Activated CD4-positive, alpha-beta memory T cell treated with anti-CD3 and anti-CD28 coated beads for 36 hours (primary cell): Measurements from ENCODE around the gene ZNF555. TPM values are rescaled to one million over a fixed set of nuclear protein-coding genes. Genes with fewer than 3 reads are reported as not detected.

Source experiments
- CTCF ChIA-PET: fragments of 350-600 bp; sonication (Branson Sonifier 250); formaldehyde crosslinking; loops from one replicate; lab custom pipeline; 2021; ENCODE audit warnings: antibody characterized with exemption, inconsistent platforms; lab: Charles Lee
- POLR2A ChIA-PET: fragments of 350-600 bp; sonication (Branson Sonifier 250); formaldehyde crosslinking; loops from one replicate; lab custom pipeline; 2021; ENCODE audit warnings: antibody characterized with exemption; lab: Charles Lee
- DNase-seq: peaks from one replicate; pipeline ENCODE4 v3.0.0-alpha.2; 2020
- H3K27ac Mint-ChIP-seq: one replicate; pipeline ENCODE4 v1.8.0; 2021; ENCODE audit warnings: mixed read lengths
- H3K27me3 Mint-ChIP-seq: one replicate; pipeline ENCODE4 v1.8.0; 2021; ENCODE audit warnings: mixed read lengths
- H3K36me3 Mint-ChIP-seq: one replicate; pipeline ENCODE4 v1.8.0; 2021; ENCODE audit warnings: mixed read lengths
- H3K4me1 Mint-ChIP-seq: one replicate; pipeline ENCODE4 v1.8.0; 2021; ENCODE audit warnings: low read depth, mixed read lengths
- H3K4me3 Mint-ChIP-seq: one replicate; pipeline ENCODE4 v1.8.0; 2021; ENCODE audit warnings: mild to moderate bottlenecking, mixed read lengths
- H3K9me3 Mint-ChIP-seq: one replicate; pipeline ENCODE4 v1.8.0; 2021; ENCODE audit warnings: mixed read lengths
- intact Hi-C: fragments of 100-400 bp; cut with micrococcal nuclease; formaldehyde crosslinking; loops from one replicate; pipeline ENCODE4 v1.15.1; 2023
- total RNA-seq, 2 experiments: library from RNA; stranded (reverse); gene quantifications; one replicate each; pipeline ENCODE4 v1.2.3, GENCODE V29; 2021

ZNF555 gene
- total RNA-seq, 2 experiments from 2014 or later: 3.6 to 3.8 TPM

- H3K27me3 Mint-ChIP-seq: no peaks in the 10 kb centered on the region
- CTCF ChIA-PET: interaction anchor here (0.6 kb wide), 1 partner anchor 82 kb away, joined by 3 read pairs; no protein-coding TSS in a partner anchor
- intact Hi-C loops: no loop called here
- DNase-seq: no peak
- H3K4me1 Mint-ChIP-seq: no peaks in the 10 kb centered on the region
- H3K4me3 Mint-ChIP-seq: no peak overlapping the region
- POLR2A ChIA-PET: no interaction called here
- no peaks in the 10 kb centered on the region for H3K9me3 Mint-ChIP-seq
- peaks cover 34% of the 10 kb centered on the region for H3K36me3 Mint-ChIP-seq
- H3K27ac Mint-ChIP-seq: no peak overlapping the region
Observed at GRCh38 chr19:2800506-2800905, 40.8 kb upstream of the ZNF555 start.

GRCh38 chr19:2802826-2803225, 38.4 kb upstream of the ZNF555 start:
- Mint-ChIP-seq H3K36me3 (peaks cover 21% of the 10 kb centered on the region), H3K27ac (no peak overlapping the region), H3K4me3 (no peak overlapping the region), H3K9me3 (no peaks in the 10 kb centered on the region), H3K27me3 (no peaks in the 10 kb centered on the region), H3K4me1 (no peaks in the 10 kb centered on the region)
- DNase-seq: no peak
- ChIA-PET POLR2A (no interaction called here), CTCF (no interaction called here)
- intact Hi-C loops: no loop called here

DNA sequence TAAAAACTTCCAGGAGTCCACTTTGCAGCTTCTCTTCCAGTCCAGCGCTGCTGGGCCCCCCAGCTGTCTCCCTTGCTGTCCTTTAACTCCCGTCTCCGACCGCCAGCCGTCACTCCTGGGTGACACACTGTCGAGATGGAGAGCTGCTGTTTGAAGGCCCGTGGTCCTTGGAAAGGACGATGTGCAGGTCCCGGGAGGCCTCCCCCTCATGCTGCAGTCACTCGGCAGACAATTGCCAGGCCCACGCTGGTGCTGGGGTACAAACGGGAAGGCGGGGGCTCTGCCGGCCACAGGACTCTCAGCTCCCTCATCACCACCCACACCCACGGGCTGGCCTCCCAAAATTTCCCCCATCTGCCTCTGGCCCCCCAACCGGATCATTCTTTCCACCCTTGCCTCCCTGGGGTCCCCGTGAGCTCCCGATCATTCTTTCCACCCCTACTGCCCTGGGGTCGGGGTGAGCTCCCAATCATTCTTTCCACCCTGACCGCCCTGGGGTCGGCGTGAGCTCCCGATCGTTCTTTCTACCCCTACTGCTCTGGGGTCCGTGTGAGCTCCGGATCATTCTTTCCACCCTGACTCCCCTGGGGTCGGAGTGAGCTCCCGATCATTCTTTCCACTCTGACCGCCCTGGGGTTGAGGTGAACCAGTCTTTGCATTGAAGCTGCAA, 37.7 kb upstream of the ZNF555 start:
- CTCF ChIA-PET: interaction anchor here (0.7 kb wide), 1 partner anchor 16 kb away, joined by 3 read pairs; no protein-coding TSS in a partner anchor

DNA sequence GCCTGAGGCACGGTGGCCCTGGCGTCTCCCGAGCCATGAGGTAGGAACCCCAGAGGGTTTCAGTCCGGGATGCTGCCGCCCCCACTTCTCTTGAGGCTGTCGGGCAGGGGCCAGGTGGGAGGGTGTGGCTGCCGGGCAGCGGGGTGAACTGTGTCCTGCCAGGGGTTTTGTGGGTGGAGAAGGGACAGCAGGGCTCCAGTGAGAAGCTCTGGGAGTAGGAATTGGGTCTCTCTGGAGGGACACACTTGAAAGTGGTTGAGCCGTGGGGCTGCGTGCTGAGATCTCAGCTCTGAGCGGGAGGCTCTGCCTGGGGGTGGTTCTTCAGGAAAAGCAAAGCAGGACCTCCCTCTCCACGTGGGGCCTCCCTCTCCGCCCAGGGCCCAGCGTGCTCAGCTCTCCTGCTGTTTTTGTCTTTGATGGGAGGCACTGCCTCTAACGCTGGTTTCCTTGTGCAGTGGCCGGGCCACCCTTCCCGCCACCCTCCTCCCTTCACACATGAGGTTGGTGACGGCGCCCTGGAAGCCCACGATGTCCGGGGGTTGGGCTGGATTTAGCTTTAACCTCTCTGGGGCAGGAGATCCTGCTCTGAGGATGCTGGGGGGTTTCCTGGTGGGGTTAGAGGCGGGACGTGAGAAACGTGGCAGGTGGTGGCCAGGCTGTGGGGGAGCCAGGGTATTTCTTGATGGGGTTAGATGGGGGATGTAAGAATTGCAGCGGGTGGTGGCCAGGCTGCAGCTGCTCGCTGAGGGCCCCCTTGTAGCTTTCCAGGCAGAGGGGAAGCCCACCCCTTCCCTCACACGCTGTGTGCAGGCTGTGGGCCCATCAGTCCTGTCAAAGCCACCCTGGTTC, 36.9 kb upstream of the ZNF555 start:
- Mint-ChIP-seq H3K36me3 (peaks cover 30% of the 10 kb centered on the region), H3K9me3 (no peaks in the 10 kb centered on the region), H3K27ac (no peak overlapping the region), H3K4me3 (no peak overlapping the region), H3K4me1 (no peaks in the 10 kb centered on the region), H3K27me3 (no peaks in the 10 kb centered on the region)
- ChIA-PET POLR2A (no interaction called here), CTCF (interaction anchor here (0.7 kb wide), 1 partner anchor 15 kb away, joined by 3 read pairs; no protein-coding TSS in a partner anchor)
- intact Hi-C loops: no loop called here
- no peak for DNase-seq

More for the DNA sequence above, 37.7 kb upstream of the ZNF555 start:
- Mint-ChIP-seq H3K27me3 (no peaks in the 10 kb centered on the region), H3K4me1 (no peaks in the 10 kb centered on the region), H3K27ac (no peak overlapping the region), H3K4me3 (no peak overlapping the region), H3K9me3 (no peaks in the 10 kb centered on the region), H3K36me3 (peaks cover 22% of the 10 kb centered on the region)
- POLR2A ChIA-PET: no interaction called here
- DNase-seq: no peak
- intact Hi-C loops: no loop called here

- no peak overlapping the region for H3K4me3 Mint-ChIP-seq
- H3K27ac Mint-ChIP-seq: no peak overlapping the region
- ChIA-PET CTCF (no interaction called here), POLR2A (no interaction called here)
- intact Hi-C loops: no loop called here
- H3K27me3 Mint-ChIP-seq: no peaks in the 10 kb centered on the region
- no peak for DNase-seq
- H3K4me1 Mint-ChIP-seq: no peaks in the 10 kb centered on the region
- peaks cover 31% of the 10 kb centered on the region for H3K36me3 Mint-ChIP-seq
- no peaks in the 10 kb centered on the region for H3K9me3 Mint-ChIP-seq
Observed at GRCh38 chr19:2805261-2805900, 35.9 kb upstream of the ZNF555 start.

DNA sequence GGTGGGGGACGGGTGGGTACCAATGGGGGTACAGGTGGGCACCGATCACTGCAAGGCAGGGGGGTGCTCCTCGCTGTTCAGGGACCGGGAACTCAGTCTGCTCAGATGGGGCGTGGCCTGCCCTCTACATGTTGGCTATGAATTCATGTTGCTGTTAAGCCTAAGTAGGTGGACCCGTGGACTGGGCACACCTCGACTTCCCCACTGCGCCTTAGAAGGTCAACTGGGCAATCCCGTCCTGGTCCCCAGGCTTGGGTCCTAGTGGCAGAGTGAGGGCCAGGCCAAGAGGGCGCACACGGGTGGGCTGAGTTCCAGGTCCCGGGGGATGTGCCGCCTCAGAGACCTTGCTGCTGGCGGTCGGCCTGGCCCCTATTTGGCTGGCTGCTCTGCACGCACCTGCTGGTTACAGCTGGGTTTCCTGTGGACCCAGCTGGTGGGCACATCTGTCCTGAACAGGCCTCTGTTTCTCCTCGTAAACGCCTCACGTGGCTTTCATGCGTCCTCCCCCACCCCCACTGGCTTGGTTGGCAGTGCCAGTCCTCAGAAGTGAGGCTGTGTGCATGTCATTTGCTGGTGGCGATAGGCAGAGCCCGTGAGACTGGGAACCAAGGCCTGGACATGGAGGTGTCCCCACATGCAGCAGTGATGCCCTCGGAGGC, 35.2 kb upstream of the ZNF555 start:
- H3K9me3 Mint-ChIP-seq: no peaks in the 10 kb centered on the region
- H3K4me3 Mint-ChIP-seq: no peak overlapping the region
- no peak for DNase-seq
- intact Hi-C loops: no loop called here
- POLR2A ChIA-PET: no interaction called here
- no peaks in the 10 kb centered on the region for H3K4me1 Mint-ChIP-seq
- H3K27me3 Mint-ChIP-seq: no peaks in the 10 kb centered on the region
- H3K36me3 Mint-ChIP-seq: peaks cover 27% of the 10 kb centered on the region
- CTCF ChIA-PET: no interaction called here
- H3K27ac Mint-ChIP-seq: no peak overlapping the region

DNA sequence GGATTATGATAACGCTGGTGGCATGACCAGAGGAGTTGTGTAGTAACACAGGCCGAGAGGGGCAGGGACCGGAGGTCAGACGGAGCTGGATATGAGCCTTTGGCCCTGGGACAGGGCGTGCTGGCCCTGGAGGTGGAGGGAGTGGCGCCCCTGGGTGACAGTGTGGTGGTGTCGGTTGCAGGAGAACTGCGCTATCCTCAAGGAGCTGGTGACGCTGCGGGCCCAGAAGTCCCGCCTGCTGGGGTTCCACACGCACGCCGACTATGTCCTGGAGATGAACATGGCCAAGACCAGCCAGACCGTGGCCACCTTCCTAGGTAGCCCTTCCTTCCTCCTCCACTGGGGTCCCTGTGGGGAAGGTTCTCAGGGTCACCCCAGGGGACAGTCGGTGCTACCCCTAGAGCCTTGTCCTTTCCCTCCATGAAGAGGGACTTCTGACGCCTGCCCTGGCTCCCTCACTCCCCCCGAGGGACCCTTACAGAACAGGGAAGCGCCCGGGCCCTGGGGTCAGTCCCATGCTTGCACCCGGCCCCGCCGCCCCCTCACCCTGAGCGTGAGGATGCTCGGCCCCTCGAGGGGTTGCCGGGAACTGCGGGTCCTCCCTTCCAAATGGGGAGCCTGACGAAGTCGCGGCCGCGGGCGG, 34.4 kb upstream of the ZNF555 start:
- peaks cover 21% of the 10 kb centered on the region for H3K36me3 Mint-ChIP-seq
- intact Hi-C loops: no loop called here
- no peaks in the 10 kb centered on the region for H3K4me1 Mint-ChIP-seq
- no peaks in the 10 kb centered on the region for H3K27me3 Mint-ChIP-seq
- CTCF ChIA-PET: no interaction called here
- no peak overlapping the region for H3K27ac Mint-ChIP-seq
- no peaks in the 10 kb centered on the region for H3K9me3 Mint-ChIP-seq
- POLR2A ChIA-PET: no interaction called here
- H3K4me3 Mint-ChIP-seq: no peak overlapping the region
- no peak for DNase-seq

DNA sequence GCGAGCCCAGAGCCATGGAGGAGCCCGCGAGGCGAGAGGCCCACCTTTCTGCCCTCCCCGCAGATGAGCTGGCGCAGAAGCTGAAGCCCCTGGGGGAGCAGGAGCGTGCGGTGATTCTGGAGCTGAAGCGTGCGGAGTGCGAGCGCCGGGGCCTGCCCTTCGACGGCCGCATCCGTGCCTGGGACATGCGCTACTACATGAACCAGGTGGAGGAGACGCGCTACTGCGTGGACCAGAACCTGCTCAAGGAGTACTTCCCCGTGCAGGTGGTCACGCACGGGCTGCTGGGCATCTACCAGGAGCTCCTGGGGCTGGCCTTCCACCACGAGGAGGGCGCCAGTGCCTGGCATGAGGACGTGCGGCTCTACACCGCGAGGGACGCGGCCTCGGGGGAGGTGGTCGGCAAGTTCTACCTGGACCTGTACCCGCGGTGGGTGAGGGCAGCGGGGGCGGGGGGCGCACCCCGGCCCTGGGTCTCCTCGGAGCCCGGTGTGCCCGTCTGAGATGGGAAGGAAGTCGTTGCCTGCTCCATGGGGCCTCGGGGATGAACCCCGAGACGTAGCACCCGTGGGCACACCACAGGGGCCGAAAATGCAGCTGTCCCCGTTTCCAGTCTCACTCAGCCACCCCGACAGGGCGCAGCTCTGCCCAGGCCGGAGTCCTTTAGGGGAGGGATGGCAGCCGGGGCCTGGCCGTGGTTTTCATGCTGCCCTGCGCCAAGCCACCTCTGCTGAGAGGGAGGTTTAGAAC, 33.7 kb upstream of the ZNF555 start:
- peaks cover 18% of the 10 kb centered on the region for H3K36me3 Mint-ChIP-seq
- H3K4me1 Mint-ChIP-seq: no peaks in the 10 kb centered on the region
- H3K27me3 Mint-ChIP-seq: no peaks in the 10 kb centered on the region
- H3K27ac Mint-ChIP-seq: no peak overlapping the region
- ChIA-PET POLR2A (no interaction called here), CTCF (no interaction called here)
- no peak overlapping the region for H3K4me3 Mint-ChIP-seq
- no peaks in the 10 kb centered on the region for H3K9me3 Mint-ChIP-seq
- intact Hi-C loops: no loop called here
- DNase-seq: no peak

GRCh38 chr19:2808129-2808941, 32.9 kb upstream of the ZNF555 start:
- Mint-ChIP-seq H3K9me3 (no peaks in the 10 kb centered on the region), H3K4me3 (no peak overlapping the region), H3K27ac (no peak overlapping the region), H3K4me1 (no peaks in the 10 kb centered on the region), H3K27me3 (no peaks in the 10 kb centered on the region), H3K36me3 (peaks cover 15% of the 10 kb centered on the region)
- intact Hi-C loops: no loop called here
- CTCF ChIA-PET: no interaction called here
- no peak for DNase-seq
- POLR2A ChIA-PET: no interaction called here

DNA sequence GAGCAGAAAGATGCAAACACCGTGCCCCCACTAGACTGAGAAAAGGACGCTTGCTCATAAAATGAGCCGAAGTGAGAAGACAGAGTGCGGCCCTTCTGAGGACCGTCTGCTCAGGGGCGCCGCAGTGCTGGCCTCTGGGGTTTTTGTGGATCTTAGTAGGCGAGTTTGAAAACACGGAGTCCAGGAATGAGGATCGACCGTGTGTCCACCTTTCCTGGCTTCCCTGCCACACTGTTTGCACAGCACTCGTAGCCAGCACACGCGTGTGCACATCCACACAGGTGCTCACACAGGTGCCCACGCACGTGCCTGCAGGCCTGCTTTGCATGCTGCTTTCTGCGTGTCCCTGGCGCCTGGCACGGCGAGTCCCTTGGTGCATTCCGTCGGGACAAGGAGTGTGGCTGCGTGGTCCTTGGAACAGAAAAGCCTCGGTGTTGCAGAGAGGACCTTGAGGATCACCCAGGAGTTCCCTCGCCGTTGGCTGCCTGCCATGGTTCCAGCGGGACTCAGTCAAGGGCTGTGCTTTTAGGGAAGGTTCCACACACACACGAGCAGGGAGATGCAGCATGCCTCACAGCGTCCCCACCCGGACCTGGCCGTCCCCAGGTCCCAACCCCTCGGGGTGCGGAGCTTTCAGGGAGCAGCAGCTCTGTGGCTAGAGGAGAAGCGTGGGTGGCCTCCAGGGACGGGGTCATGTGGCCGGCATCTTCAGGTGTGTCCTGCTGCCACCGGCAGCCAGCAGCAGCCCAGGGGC, 31.7 kb upstream of the ZNF555 start:
- H3K9me3 Mint-ChIP-seq: no peaks in the 10 kb centered on the region
- ChIA-PET POLR2A (no interaction called here), CTCF (no interaction called here)
- no peak for DNase-seq
- H3K4me1 Mint-ChIP-seq: no peaks in the 10 kb centered on the region
- H3K4me3 Mint-ChIP-seq: no peak overlapping the region
- intact Hi-C loops: no loop called here
- H3K27me3 Mint-ChIP-seq: no peaks in the 10 kb centered on the region
- peaks cover 17% of the 10 kb centered on the region for H3K36me3 Mint-ChIP-seq
- no peak overlapping the region for H3K27ac Mint-ChIP-seq
